NCI-H748 treated with DMSO at 0.1 percent for 48 hours (cell line): Measurements from ENCODE around the gene ZFPM1.
"Not testable (repeated sequence)": the region's sequence is repeated elsewhere in the genome, so short reads cannot be mapped to it uniquely, and the experiment has no call there.

Source experiments
- DNase-seq: peaks from one replicate; lab custom pipeline; 2025; lab: John Stamatoyannopoulos, UW

ZFPM1 gene

DNA sequence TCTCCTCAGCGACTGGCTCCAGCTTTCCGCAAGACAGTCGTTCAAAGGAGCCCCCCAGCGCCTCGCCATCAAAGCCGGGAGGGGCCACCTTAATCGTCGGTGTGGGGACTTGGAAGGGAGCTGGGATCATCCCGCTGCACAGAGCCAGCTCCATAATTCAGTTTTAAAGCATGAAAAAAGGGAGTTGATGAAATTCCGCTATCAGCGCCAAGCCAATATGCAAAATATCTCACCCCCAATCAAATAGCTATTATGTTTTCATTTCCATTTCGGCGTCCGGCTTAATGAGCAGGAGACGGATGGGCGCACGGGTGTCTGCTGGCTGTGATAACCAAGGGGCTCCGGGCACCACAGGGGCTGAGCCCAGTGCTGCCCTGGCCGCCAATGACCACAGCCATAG lies 27.7 kb downstream of the ZFPM1 start:
- no peak for DNase-seq

DNA sequence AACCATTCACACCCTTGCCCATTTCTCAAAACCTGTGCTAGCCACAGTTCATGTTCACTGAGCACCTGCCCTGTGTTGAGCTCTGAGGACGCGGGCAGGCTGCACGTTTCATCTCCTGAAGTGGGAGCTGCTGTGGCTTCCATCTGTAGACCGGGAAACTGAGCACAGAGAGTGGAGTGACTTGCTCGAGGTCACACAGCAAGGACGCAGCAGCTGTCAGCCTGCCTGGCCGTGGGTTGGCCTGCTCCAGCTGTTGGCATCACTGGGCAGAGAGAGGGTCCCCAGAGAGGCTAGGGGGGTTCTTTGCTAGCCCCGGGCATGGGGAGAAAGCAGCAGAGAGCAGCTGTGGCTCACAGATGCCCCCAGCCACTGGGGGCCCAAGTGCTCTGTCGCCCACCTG lies 28.8 kb downstream of the ZFPM1 start:
- DNase-seq = no peak

- no peak for DNase-seq
Measured at GRCh38 chr16:88482630-88483391, 29.7 kb downstream of the ZFPM1 start.

- DNase-seq = no peak
Measured at GRCh38 chr16:88483392-88483641, 30.2 kb downstream of the ZFPM1 start.

GRCh38 chr16:88484505-88485365 lies 31.7 kb downstream of the ZFPM1 start:
- no peak for DNase-seq

DNA sequence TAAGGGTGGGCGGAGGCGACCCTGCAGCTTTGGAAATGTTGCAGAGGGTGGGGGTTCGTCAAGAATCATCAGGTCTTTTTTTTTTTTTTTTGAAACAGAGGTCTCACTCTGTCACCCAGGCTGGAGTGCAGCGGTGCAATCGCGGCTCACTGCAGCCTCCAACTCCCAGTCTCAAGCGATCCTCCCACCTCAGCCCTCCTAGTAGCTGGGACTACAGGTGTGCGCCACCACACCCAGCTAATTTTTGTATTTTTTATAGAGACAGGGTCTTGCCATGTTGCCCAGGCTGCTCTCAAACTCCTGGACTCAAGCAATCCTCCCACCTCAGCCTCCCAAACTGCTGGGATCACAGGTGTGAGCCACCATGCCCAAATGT lies 32.3 kb downstream of the ZFPM1 start:
- DNase-seq = not testable (repeated sequence)

GRCh38 chr16:88486398-88487123 lies 33.5 kb downstream of the ZFPM1 start:
- no peak for DNase-seq

GRCh38 chr16:88487124-88487432 lies 34.0 kb downstream of the ZFPM1 start:
- no peak for DNase-seq

GRCh38 chr16:88487920-88488851 lies 35.1 kb downstream of the ZFPM1 start:
- no peak for DNase-seq

GRCh38 chr16:88489163-88489741 lies 36.2 kb downstream of the ZFPM1 start:
- DNase-seq = no peak

DNA sequence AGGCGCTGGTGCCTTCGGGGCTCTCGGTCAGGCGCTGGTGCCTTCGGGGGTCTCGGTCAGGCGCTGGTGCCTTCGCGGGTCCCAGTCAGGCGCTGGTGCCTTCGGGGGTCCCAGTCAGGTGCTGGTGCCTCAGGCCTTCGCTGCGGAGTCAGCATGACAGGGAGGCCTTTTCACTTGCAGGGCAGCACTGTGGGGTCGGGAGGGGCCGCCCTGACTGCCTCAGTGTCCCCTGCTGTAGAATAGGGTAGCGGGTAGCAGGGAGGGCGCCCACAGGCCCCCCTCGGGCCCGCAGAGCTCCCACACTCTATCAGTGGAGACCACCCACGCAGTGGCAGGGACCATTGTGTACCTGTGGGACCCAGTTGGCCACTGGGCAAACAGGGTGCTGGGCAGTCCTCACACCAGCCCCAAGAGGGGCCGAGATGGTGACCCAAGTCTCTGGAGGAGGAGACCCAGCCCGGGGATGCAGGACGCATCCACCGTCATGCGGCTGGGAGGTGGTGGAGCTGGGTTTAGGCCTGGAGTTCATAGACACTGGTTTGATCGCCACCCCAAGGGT lies 38.0 kb downstream of the ZFPM1 start:
- no peak for DNase-seq

DNA sequence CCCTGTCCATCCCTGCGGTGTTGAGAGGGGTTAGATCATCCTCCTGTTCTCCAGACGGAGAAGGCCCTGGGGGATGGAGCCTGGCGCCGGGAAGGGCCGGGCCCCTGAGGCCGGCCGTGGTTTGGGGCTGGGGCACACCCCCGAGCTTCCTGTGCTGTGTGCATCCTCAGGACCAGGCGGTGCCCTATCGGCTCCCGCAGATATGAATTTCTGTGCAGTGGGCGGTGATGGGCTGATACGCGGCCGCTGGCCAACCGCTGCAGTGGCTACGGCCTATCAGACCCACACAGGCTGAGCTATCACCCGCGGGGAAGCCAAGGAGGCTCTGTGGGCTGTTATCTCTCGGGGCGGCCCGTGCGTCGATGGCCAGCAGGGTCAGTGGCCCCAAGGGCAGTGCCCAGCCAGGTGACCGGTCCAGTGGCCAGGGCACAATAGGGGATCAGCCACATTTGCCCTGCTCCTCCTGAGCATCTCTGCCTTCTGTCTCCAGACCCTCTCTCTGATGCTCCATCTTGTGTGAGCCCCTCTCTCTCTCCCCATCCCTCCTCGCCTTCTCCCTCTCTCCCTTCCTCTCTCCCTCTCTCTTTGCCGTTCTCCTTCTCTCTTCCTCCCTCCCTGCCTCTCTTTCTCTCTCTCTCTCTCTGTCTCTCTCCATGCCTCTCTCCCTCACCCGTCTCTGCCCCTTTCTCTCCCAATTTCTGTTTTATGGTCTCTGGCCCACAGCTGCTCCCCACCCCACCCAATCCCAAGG lies 38.7 kb downstream of the ZFPM1 start:
- no peak for DNase-seq

DNA sequence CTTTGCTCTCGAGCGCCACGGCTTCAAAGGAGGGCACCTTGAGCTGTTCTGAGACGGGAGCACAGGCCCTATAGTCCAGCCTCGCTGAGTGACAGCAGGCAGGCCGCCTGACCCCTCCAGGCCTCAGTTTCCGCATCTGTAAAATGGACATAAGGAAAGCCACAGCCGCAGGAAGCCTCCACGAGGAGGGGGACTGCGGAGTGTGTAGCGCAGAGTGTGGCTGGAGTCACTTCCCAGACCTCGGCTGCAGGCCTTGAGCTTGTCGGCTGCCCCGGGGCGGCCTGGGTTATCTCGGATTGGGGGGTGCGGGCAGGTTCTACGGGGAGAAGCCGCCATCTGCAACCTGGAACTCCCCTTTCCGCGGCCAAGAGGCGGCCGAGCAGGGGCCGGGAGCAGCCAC lies 40.8 kb downstream of the ZFPM1 start:
- DNase-seq = no peak

GRCh38 chr16:88494335-88495154 lies 41.5 kb downstream of the ZFPM1 start:
- DNase-seq = no peak

DNA sequence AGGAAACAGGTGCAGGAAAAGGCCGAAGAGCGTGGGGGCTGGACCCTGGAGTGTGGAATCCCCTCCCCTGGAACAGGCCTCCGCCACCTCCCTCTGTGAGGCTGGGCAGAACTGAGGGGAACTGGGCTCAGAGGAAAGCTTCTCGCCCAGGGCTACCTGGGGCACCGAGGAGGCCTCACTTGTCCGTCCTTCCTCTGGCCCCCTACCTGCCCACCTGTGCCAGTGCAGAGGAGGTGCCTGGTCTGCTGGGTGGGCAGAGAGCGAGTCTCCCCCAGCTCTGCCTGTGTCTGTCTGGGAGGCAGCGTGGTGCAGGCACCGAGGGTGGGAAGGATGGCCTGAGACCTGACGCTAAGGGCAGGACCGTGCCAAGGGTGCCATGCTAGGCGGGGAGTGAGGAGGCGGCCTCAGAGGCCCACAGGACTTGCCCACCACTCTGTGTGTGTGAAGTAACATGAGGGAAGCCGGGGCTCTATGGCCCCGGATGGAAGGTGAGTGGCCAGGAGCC lies 42.2 kb downstream of the ZFPM1 start:
- no peak for DNase-seq

- no peak for DNase-seq
Measured at GRCh38 chr16:88497561-88498462, 44.7 kb downstream of the ZFPM1 start.

- DNase-seq = no peak
Measured at GRCh38 chr16:88498576-88499208, 45.6 kb downstream of the ZFPM1 start.

- DNase-seq = no peak
Measured at GRCh38 chr16:88499292-88499691, 46.2 kb downstream of the ZFPM1 start.
